Cortex of kidney (tissue), 1 donor: ENCODE measurements around the gene SLC1A4.
"Not testable (repeated sequence)": the region's sequence is repeated elsewhere in the genome, so short reads cannot be mapped to it uniquely, and the experiment has no call there.

Experiments
- DNase-seq: peaks from one replicate; lab custom pipeline; 2025; lab: John Stamatoyannopoulos, UW

SLC1A4 gene

DNA sequence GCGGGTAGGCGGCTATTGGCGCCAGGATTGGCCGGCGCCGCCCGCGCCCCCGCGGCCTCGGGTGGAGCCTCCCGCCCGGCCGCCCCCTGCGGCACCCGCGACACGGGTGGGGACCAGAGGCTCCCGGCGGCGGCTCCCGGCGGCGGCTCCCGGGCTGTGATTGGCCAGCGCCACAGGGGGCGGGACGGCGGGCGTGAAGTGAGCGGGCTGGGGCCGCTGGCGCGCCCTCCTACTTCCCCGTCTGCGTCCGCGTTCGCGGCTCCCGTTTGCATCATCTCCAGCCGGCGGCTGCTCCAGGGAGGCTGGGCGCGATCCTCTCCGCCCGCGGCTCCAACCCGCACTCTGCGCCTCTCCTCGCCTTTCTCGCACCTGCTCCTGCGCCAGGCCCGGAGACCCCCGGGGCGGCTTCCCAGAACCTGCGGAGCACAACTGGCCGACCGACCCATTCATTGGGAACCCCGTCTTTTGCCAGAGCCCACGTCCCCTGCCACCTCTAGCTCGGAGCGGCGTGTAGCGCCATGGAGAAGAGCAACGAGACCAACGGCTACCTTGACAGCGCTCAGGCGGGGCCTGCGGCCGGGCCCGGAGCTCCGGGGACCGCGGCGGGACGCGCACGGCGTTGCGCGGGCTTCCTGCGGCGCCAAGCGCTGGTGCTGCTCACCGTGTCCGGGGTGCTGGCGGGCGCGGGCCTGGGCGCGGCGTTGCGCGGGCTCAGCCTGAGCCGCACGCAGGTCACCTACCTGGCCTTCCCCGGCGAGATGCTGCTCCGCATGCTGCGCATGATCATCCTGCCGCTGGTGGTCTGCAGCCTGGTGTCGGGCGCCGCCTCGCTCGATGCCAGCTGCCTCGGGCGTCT is at the start of gene SLC1A4:
Gene SLC1A4, plus strand, starts transcription at position 274 of the 856 bp plus-strand sequence. Its CDS starts 245 bp downstream, at position 519.
- no peak for DNase-seq

DNA sequence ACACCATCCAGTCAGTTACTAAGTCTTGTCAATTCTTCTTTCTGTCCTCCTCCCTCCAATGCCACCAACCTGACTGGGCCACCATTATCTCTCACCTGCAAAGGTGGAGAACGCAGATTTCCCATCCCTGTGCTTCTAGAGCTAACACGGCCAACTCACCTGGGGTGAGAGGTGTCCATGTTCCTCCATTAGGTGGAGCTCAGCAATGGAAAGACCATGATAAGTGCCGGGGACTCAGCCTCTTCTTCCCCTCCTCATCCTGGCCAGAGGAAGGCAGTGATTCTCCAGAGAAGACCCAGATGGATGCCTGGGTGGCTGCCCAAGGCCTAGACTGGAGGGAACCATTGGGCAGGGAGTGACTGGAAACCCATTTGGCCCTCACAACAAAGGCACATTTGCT is 48.1 kb upstream of the SLC1A4 start:
- DNase-seq: no peak

DNA sequence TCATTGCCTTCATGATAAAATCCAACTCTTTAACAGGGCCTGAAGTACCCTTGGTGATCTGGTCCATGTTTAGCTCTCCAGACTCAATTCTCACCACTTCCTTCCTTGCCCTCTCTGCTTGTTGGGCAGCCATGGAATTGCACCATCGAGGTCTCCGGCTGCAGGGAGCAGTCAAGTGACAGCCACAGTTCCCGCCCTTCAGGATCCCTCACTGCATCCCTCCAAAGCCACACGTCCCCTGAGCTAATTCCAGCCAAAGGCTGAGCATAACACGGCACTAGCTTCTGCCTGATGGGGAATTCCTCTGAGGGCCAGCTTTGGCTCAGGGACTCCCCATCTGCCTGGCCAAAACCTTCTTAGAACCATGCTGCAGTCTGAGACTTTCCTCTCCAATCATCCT is 47.4 kb upstream of the SLC1A4 start:
- DNase-seq: no peak

DNA sequence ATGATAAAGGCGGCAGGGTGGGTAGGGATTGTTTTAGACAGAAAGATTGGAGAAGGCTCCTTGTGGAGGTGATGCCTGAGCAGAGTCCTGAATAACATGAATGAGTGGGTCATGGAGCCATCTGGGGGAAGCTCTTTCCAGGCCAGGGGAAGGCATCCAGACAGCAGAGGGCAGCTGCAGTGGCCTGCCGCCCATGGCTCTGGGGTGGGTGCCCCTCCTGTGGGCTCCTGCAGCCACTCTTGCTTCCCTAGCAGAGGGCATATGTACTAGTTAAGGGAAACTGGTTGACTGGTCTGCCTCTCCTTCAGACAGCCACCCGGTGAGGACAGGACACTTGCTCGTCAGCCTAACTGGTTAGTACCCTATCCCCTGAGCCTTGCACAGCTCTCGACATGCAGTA is 46.5 kb upstream of the SLC1A4 start:
- DNase-seq: no peak

DNA sequence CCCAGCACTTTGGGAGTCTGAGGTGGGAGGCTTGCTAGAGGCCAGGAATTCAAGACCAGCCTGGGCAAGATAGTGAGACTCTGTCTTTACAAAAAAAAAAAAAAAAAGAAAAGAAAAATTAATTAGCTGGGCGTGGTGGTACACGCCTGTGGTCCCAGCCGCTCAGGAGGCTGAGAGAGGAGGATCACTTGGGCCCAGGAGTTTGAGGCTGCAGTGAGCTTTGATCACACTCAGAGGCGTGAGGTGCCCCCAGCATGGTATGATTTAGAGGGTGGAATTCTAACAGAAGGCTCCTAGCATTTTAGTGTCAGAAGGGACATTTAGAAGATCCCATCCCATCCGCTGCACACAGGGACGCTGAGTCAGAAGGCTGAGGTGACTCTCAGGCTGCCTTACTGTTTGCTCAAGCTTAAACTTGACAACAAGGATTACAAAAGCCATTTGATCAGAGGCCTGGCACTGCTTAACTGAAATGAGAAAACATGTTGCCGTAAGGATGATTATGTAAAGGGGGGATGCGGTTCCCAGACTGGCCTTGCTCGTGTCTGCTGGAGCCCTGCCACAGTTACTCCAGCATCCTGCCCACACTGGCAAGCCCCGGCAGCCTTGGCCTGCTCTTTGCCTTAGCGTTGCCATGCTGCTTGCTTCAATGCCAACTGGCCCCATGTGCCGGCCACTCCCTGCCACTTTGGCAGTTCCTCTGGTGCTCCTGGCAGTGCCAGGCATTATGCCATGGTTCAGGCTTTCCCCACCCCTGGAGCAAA is 45.6 kb upstream of the SLC1A4 start:
- DNase-seq: no peak

DNA sequence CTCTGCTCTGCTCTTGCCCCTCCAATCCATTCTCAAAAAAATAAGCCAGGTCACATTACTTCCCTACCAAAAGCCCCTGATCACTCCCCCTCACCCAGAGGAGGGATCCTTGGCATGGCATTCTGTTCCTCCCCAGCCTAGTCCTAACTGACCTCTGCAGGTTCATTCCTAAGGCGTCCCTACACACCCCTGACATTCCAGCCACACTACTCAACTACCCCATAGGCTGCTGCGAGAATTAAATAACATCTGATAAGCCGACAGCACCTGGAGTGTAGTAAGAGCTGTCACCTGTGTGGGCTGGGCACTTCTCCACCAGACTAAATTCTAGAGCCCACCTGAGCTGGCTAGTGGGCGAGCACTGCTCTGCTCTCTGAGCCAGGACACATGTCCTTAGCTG is 44.7 kb upstream of the SLC1A4 start:
- DNase-seq: no peak

DNA sequence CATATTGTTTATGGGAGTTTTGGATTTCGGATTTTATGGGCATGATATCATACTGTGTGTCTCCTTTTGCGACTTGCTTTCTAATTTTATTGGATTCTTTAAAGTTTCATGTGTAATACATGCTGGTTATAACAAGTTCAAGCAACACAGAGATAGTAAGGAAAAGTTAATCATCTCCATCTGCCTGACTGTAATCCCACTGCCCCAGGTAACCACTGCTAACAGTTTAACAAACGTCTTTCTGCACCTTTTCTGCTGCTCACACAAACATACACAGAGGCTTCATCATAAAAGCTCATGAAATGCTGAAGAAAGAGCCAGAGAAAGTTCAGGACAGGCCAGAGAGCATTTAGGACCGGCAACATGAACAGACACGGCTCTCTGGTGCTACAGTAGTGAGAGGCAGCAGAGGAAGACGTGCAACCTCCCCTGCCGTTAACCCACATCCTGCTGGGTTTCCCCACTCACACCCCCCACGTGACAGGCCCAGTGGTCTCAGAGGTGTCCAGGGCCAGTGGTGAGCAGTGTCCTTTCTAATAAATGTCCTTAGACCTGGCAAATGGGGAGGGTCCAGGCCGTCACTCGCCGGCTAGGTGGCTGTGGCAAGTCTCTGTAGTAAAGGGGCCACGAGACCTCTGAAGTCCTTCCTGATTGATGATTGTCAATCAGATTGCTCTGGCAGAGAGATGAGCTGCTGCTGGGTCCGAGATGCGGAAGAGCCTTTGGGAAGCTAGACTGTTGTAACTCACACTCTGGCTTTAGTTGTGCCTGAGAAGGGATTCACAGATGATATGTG is 43.0 kb upstream of the SLC1A4 start:
- DNase-seq: no peak

DNA sequence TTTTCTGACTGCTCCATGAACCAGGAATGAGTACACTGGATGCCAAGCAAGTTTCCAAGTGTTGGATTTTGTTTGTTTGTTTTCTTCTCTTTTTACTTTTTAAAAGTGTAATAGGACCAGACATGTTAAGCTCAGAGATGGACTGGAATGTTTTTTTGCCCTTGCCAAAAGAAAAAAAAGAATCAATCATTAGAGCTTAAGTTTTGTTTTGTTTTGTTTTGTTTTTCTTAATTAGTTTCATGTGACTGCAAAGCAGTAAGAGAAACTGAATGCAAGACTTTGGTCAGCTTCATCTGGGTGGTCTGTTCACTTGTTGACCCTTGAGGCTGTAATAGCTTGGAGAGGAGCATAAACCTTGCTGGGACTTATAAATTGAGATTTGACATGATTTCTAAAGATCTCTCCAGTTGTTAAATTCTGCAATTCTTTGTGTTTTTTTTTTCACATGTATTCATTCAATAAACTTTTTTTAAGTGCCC is 42.4 kb upstream of the SLC1A4 start:
- no peak for DNase-seq

DNA sequence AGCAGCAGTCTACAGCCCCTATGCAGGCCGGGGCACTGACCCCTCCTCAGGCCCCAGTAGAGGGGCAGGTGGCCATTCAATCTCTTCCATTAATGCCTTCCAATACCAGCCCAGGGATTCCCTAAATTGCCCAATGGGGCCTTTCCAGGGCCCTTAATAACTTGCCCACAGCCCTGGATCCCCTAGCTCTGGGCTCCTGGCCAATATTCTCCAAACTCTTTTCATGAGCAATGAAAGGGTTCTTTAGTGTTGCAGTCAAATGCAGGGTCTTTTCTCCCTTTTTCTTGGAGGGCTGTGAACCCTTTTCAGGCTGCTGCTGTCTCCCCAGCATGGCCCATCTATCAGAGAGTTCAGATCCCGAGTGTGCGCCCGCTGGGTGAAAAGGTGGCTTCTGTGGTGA is 41.3 kb upstream of the SLC1A4 start:
- DNase-seq: no peak

DNA sequence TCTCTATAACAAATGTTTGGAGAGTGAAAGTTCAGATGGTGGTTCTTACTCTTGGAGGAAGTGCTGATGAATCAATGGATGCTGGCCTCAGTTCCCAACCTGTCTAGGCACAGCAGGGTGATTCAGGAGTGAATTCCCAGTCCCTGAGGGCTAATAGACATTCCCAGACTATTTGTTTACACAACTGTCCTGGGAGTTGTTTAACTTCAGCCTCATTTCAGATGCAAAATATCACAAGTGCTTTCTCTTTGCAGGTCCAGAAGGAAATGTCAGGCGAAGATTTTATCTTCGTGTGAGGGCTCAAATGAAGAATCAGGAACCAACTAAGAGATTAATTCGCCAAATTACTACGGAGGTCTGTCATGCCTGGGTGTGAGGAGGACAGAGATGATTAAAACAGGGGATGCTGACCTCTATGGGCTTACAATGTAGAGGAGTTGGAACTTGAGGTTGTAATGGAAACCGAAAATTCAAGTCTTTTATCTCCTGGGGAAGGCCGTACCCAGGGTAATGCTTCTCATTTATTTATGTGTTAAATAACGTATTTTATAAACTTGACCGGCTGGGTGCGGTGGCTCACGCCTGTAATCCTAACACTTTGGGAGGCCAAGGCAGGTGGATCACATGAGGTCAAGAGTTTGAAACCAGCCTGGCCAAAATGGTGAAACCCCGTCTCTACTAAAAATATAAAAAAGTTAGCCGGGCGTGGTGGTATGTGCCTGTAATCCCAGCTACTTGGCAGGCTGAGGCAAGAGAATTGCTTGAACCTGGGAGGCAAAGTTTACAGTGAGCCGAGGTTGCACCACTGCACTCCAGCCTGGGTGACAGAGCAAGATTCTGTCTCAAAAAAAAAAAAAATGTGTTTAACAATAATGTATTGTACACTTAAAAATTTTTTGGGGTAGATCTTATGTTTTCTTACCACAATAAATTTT is 38.7 kb upstream of the SLC1A4 start:
- DNase-seq: no peak

DNA sequence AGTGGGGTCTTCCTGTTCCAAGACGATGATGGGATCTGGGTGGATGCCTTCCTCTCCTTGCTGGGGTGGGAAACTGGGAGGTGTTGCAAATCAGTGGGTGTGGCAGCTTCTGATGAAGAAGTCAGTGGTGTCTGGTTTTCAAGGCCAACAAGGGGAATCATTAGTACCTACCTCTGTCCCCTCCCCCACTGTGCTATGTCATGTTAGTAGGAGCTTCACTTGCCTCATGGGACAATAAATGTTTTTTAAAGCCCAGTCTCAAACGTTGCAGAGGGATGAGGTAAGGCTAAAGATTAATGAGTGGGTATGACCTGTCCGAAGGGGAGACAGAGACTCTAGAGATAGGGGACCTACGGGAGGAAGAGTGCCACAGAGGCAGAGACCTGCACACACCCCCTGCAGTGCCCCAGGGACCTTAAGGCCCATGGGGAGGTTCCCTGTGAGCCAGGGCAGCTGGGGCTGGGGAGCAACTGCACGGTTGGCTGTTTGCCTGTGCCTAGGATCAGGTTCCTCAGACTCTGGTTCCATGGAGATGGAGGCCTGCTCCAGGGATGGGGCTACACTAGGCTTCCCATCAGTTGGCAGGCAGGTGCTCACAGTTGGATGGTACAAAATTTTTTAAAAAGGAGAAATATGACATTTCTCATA is 37.8 kb upstream of the SLC1A4 start:
- DNase-seq: no peak

DNA sequence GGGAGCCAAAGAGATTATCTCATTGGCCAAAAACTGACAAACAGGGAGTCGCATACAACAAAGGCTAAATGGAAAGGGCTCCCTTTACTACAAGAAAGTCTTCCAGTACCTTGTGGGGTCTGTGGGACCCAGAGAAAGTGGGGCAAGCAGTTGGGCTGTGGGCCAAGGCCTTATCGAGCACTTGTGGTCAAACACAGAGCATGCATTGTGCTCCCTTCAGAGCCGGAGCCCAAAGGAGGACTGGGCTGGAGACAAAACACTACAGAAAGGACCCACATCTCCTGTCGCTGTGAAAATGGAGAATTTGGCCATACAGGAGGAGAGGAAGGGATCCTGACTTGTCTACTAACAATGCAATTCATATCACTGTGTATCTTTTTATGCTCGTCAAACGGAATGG is 37.1 kb upstream of the SLC1A4 start:
- no peak for DNase-seq

DNA sequence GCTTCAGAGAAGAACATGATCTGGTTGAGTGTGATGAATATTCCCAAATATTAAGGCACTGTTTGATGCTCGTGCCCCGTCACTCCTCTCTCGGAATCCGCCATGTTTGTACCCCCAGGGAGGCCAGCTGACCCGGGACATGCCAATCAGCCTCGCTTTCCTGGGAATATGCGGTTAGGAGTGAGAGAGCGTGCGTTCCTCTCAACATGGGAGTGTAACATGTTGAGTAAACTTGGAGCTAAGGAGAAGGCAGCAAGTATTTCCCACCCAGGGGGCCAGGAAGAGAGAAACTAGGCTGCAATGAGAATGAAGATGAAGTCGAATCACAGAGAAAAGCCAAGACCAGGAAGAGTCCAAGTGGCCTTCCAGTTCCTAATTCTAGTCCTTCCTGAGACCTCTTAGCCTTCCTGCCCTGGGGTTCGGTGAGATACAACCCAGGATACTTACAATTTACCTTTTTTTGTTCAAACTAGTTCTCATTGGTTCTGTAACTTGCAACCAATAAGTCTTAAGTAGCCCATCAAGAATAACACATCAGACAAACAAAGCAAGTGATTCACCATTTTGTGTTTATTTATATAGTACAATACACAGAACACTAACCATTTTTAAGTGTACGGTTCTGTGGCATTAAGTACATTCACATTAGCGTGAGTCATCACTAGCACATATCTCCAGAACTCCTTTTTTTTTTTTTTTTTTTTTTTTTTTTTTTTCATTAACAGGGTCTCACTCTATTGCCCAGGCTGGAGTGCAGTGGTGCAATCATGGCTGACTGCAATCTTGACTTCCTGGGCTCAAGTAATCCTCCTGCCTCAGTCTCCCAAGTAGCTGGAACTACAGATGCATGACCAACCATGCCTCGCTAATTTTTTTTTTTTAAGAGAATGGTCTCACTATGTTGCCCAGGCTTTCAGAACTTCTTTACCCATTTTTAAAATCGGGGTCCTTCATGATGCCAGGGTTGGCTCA is 36.4 kb upstream of the SLC1A4 start:
- no peak for DNase-seq

DNA sequence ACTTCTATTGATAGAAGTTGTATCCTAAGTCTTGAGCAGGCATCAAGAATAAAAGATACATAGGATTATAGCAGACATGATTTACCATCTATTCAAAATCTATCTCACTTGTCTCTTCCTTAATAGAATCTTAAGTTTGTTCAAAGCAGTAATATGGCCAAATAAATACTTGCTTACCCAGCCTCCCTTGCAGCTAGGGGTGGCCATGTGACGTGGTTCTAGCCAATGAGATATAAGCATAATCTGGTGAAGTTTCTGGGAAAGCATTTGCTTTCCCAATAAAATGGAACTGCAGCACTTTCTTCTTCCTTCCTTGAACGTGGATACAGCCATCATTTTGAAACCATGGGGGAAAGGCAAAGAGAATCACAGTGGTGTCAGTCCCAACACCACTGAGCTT is 33.7 kb upstream of the SLC1A4 start:
- DNase-seq: no peak

DNA sequence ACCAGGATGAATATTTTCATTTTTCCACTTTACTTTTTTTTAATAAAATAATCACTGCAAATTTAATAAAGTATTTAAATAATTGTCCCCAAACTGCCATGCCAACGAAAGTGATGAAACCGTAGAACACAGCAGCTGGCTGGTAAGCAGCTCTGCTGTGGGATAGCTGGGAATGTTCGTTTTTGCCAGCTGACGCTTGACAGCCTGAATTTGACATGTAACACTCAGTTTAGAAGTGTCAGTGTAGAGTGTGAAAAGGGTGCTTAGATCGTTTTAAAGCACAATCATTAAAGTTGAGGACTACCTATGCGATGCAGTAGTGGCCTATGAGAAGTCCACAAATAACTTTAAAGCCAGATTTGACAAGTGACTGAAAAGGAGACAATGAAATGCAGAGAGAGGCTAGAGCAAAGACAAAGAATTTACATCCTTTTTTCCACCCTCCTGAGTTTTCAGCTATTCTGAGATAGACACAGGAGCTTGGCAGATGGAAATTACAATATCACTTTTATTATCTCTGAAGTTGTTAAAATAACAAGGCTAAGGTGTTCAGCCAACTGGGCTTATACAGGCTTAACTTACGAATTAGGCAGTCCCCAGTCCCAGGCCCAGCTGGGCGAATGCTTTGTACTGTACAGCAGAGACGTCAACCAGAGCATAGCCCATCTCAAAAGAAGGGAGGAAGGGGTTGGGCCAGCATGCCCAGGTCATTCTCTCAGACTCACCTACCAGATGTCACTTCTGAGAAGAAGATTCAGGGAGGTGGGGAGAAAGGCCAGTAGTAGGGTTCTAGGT is 31.9 kb upstream of the SLC1A4 start:
- DNase-seq: no peak

DNA sequence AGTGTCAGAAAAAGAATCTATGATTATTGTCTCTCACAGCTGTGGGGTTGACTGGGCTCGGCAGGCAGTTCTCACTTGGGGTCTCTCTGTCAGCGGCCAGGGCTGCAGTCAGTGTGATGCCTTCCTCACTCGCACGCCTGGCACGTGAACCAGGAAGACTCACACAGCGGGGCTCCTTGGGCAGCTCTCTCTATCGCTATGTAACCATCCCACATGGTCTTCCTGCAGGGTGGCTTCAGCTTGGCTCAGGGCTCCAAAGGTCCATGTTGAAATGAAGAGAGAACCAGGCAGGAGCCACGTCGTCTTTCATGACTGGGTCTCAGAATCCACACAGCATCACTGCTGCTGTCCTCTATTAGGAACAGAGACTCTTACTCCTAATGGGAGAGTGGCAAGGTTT is 30.6 kb upstream of the SLC1A4 start:
- no peak for DNase-seq

DNA sequence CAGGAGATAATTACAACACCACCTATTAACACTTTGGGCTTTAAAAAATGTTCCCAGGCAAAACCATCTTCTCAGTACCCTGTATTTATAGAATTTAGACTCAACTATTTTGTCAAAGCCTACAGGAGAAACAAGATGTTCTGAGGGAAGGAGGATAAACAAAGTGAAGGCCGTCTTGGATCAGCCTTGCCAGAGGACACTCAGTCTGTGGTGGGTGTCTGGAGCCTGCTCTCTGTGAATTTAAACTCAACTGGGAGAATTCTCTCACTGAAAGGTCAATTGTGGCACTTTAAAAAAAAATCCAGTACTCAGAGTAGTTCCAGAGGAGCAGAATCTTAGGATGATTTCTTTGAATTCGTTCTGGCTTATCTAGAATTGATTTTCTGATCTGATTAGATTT is 28.4 kb upstream of the SLC1A4 start:
- no peak for DNase-seq

DNA sequence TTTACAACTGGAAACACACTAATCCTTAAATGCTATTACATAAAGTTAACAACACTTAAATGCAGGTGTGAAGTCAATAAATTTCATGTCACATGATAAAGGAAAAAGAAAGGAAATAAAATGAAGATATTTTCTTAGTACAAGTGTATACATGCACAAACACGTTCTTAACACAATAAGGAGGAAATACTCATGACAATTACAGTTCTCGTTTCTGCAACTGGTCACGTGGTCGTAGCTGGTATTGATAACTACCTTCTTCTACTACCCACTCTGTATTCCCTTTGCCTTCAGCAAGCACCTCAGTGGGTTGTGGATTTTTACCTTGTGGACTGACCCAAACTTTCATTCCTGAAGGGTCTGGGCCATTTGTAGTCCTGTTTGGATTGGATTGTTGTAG is 26.1 kb upstream of the SLC1A4 start:
- not testable (repeated sequence) for DNase-seq

DNA sequence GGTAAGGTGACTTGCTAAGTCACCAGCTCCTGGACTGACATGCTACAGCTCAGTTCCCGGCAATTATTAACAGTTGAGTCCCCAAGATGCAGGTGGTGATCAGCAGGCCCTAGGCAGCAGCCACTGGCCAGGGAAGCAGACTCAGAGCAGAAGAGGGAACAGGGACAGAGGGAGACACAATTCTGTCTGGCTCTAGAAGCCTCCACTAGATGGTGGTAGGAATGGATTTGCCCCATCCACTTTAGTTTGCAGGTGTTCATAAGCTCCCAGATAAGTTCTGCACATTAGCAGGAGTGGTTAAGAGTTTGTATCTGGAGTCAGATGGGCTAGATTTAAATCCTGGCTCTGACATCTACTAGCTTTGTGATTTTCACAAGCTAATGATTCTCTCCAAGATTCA is 25.5 kb upstream of the SLC1A4 start:
- no peak for DNase-seq
